HepG2 (cell line): ENCODE measurements around the gene SLX9. TPM values are rescaled to one million over a fixed set of nuclear protein-coding genes. Genes with fewer than 3 reads are reported as not detected.
A peak's percentile ranks its signal among the peaks of the same experiment; 100 is the strongest.

Source experiments
- ATAC-seq: fragments of 200-7000 bp; cut with Tn5 transposase; 3 replicates; pipeline ENCODE4 v1.9.1; 2020; ENCODE audit warnings: mild to moderate bottlenecking, moderate library complexity
- BruUV-seq: library from RNA; stranded (reverse); fragments of 400-500 nt; replicated peaks from 2 replicates; lab custom pipeline; 2021; lab: Mats Ljungman, UMichigan
- CTCF ChIA-PET: fragments of 300-600 bp; formaldehyde crosslinking; extraction: SDS; loops from one replicate; lab custom pipeline; 2021; ENCODE audit warnings: low total read pairs, inconsistent platforms, low intra/inter-chr PET ratio; lab: Yijun Ruan, JAX
- POLR2A ChIA-PET: fragments of 350-600 bp; sonication (Branson Sonifier 250); formaldehyde crosslinking; loops from one replicate; lab custom pipeline; 2020; ENCODE audit warnings: antibody characterized with exemption, inconsistent platforms; lab: Yijun Ruan, JAX
- DNase-seq: peaks from one replicate; pipeline ENCODE4 v3.0.0-alpha.2; 2015; ENCODE audit warnings: low spot score
- FAIRE-seq: peaks from 3 replicates; lab custom pipeline; 2011; peaks lifted over from hg19 to GRCh38; lab: Jason Lieb, UNC
- H2AFZ ChIP-seq: one replicate; pipeline ENCODE4 v1.6.1; 2011; ENCODE audit warnings: low read length, inconsistent platforms
- H3K27ac ChIP-seq: fragments of 300-600 bp; 3 replicates; pipeline ENCODE4 v1.8.0; 2011; ENCODE audit warnings: mixed run types, mild to moderate bottlenecking, mixed read lengths, low read length, inconsistent platforms; ENCODE audit not compliant: insufficient read depth; ENCODE audit errors: extremely low read length
- H3K27me3 ChIP-seq, 2 experiments: fragments of 200-600 bp in 1 of 2; 2 replicates in 1 of 2; 3 replicates in 1 of 2; pipeline versions ENCODE4 v1.6.0 to v1.8.0; 2011; ENCODE audit warnings: low read length in 2 of 2, mild to moderate bottlenecking in 2 of 2, moderate library complexity in 2 of 2, inconsistent platforms in 1 of 2; ENCODE audit not compliant: insufficient read depth in 2 of 2, control insufficient read depth in 1 of 2
- H3K36me3 ChIP-seq, 2 experiments: fragments of 200-600 bp in 1 of 2; replicated peaks in 1 of 2; 2 replicates in 1 of 2; 3 replicates in 1 of 2; pipeline versions ENCODE4 v1.5.1 to v1.8.0; 2011; ENCODE audit warnings: low read length in 2 of 2, inconsistent platforms in 1 of 2; ENCODE audit not compliant: insufficient read depth in 2 of 2, control insufficient read depth in 1 of 2
- H3K4me1 ChIP-seq: 2 replicates; pipeline ENCODE4 v1.5.1; 2012; ENCODE audit warnings: low read length, inconsistent platforms; ENCODE audit not compliant: insufficient read depth
- H3K4me2 ChIP-seq: 2 replicates; pipeline ENCODE4 v1.6.0; 2011; ENCODE audit warnings: low read depth, low read length, inconsistent platforms
- H3K4me3 ChIP-seq, 3 experiments: fragments of 200-600 bp in 1 of 3; sonication (generic), shearing (Covaris generic) in 1 of 3; replicated peaks in 1 of 3; 2 replicates each; pipeline ENCODE4 v1.5.1; 2011 to 2016; ENCODE audit warnings: low read length in 3 of 3, inconsistent platforms in 2 of 3, low read depth in 2 of 3, mild to moderate bottlenecking in 2 of 3, control low read depth in 1 of 3, mixed read lengths in 1 of 3; ENCODE audit not compliant: insufficient read depth in 1 of 3
- H3K79me2 ChIP-seq: one replicate; pipeline ENCODE4 v1.6.1; 2011; ENCODE audit warnings: low read length, inconsistent platforms; ENCODE audit not compliant: insufficient read depth
- H3K9ac ChIP-seq: 2 replicates; pipeline ENCODE4 v1.6.0; 2011; ENCODE audit warnings: mild to moderate bottlenecking, low read depth, low read length, inconsistent platforms; ENCODE audit not compliant: insufficient read depth
- H3K9me3 ChIP-seq: 2 replicates; pipeline ENCODE4 v1.5.1; 2012; ENCODE audit warnings: mild to moderate bottlenecking, low read length
- H4K20me1 ChIP-seq: 2 replicates; pipeline ENCODE4 v1.6.0; 2011; ENCODE audit warnings: inconsistent platforms, mild to moderate bottlenecking, low read length, moderate library complexity; ENCODE audit not compliant: insufficient read depth
- NR2F6 ChIP-seq, 2 experiments: IDR thresholded peaks; 2 replicates each; pipeline ENCODE4 v1.6.1; 2016; ENCODE audit warnings: antibody characterized with exemption in 1 of 2, mild to moderate bottlenecking in 1 of 2
- TCF7 ChIP-seq: sonication (generic); IDR thresholded peaks from 2 replicates; pipeline ENCODE4 v1.6.1; 2016; ENCODE audit warnings: antibody characterized with exemption, low read depth
- WGBS: methylation state at CpG from one replicate; pipeline ENCODE4 v1.1.6; 2017; ENCODE audit warnings: low lambda C conversion rate; 5-methylcytosine and 5-hydroxymethylcytosine counted together
- in situ Hi-C: cut with HindIII; loops from 2 replicates; pipeline ENCODE4 v1.10.0; 2017; ENCODE audit warnings: low pct_unique_long_range_greater_than_20kb; ENCODE audit not compliant: extremely low pct_ligation_motif_present
- intact Hi-C: fragments of 100-400 bp; cut with micrococcal nuclease; formaldehyde crosslinking; loops from one replicate; pipeline ENCODE4 v1.10.0; 2022; ENCODE audit not compliant: unreplicated experiment
- polyA plus RNA-seq, 8 experiments: library from polyadenylated mRNA; depleted of rRNA in 3 of 8; stranded (reverse) in 7 of 8; unstranded in 1 of 8; fragments of >200 nt; fragmentation: Illumina TruSeq in 4 of 8; extraction: Trizol in 4 of 8; gene quantifications; 2 replicates each; pipeline versions ENCODE4 v1.2.1 to v1.2.3, GENCODE V29; 2011 to 2016; ENCODE audit warnings: low read depth in 4 of 8, missing spikeins in 1 of 8, mixed read lengths in 1 of 8; ENCODE audit not compliant: insufficient read depth in 1 of 8
- total RNA-seq, 5 experiments: library from RNA; depleted of rRNA; stranded (reverse); fragments of >200 nt; fragmentation: Illumina TruSeq; extraction: Trizol; gene quantifications; 2 replicates each; pipeline ENCODE4 v1.2.3, GENCODE V29; 2016; ENCODE audit warnings: low read depth in 1 of 5
- TF ChIP-seq, protein P1 (sequence below): sonication (generic); formaldehyde crosslinking; IDR thresholded peaks from 2 replicates; pipeline ENCODE4 v1.5.1; 2020; ENCODE audit warnings: mild to moderate bottlenecking, missing genetic modification reagents, moderate library complexity

SLX9 gene
- total and polyA plus RNA-seq, 2 of the 13 experiments (the other 11 are each of a cell fraction or from before 2014, with no cell fraction given), result 21.0 to 47.1 TPM

DNA sequence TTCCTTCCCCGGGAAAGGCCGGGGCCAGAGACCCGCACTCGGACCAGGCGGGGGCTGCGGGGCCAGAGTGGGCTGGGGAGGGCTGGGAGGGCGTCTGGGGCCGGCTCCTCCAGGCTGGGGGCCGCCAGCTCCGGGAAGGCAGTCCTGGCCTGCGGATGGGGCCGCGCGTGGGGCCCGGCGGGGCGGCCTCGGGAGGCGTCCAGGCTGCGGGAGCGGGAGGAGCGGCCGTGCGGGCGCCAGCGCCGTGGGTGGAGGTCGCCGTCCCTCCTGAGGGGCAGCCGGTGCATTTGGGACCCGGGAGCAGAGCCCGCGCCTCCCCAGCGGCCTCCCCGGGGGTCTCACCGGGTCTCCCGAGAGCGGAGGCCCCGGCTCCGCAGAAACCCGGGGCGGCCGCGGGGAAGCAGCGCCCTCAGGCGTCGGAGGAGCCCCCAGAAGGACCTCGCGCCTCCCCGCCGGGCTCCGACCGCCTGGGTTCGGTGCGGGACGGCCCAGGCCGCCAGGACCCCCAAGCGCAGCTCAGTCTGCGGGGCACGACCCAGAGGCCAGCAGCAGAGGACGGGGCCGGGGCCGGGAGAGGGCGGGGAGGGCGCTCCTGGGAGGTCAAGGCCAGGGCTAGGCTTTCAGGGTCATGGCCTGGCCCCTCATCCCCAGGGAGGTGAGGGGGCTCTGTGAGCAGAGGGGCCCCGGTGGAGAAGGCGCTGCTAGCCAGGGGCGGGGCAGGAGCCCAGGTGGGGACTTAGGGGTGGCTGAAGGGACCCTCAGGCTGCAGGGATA, 7.2 kb upstream of the SLX9 start (continued):
- TF ChIP-seq, protein P1, sequence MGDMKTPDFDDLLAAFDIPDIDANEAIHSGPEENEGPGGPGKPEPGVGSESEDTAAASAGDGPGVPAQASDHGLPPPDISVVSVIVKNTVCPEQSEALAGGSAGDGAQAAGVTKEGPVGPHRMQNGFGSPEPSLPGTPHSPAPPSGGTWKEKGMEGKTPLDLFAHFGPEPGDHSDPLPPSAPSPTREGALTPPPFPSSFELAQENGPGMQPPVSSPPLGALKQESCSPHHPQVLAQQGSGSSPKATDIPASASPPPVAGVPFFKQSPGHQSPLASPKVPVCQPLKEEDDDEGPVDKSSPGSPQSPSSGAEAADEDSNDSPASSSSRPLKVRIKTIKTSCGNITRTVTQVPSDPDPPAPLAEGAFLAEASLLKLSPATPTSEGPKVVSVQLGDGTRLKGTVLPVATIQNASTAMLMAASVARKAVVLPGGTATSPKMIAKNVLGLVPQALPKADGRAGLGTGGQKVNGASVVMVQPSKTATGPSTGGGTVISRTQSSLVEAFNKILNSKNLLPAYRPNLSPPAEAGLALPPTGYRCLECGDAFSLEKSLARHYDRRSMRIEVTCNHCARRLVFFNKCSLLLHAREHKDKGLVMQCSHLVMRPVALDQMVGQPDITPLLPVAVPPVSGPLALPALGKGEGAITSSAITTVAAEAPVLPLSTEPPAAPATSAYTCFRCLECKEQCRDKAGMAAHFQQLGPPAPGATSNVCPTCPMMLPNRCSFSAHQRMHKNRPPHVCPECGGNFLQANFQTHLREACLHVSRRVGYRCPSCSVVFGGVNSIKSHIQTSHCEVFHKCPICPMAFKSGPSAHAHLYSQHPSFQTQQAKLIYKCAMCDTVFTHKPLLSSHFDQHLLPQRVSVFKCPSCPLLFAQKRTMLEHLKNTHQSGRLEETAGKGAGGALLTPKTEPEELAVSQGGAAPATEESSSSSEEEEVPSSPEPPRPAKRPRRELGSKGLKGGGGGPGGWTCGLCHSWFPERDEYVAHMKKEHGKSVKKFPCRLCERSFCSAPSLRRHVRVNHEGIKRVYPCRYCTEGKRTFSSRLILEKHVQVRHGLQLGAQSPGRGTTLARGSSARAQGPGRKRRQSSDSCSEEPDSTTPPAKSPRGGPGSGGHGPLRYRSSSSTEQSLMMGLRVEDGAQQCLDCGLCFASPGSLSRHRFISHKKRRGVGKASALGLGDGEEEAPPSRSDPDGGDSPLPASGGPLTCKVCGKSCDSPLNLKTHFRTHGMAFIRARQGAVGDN (CRISPR knock-in tag), result peak; percentile 30; the same call in 1 of the 2 replicates

DNA sequence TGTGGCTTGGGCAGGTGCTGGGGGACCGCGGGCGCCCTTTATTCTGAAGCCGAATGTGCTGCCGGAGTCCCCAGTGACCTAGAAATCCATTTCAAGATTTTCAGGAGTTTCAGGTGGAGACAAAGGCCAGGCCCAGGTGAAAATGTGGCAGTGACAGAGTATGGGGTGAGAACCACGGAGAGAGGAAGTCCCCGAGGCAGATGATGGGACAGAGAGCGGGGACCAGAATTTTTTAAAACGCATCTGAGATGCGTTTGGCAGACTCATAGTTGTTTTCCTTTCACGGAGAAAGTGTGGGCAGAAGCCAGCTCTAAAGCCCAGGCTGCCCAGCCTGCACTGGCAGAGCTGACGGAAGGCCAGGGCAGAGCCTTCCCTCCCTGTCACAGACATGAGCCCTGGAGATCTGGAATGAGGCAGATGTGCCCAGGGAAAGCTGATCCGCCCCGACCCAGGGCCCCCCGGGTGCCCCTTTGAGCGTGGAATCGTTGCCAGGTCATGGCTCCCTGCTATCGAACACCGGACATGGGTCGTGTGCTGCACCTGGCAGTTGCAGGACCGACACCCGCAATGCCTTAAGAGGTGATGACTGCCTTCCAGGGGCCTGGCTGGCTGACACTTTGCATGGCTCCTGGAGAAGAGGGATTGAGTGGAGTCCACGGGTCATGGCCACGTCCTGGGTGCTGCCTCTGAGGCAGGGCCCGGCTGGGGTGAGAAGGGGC, 6.5 kb upstream of the SLX9 start:
- Histone ChIP-seq H4K20me1 (no peaks in the 10 kb centered on the region), H3K79me2 (no peaks in the 10 kb centered on the region), H3K36me3 (no peaks in the 10 kb centered on the region), H3K27ac (no peak overlapping the region), H3K9ac (no peak overlapping the region), H3K9me3 (no peaks in the 10 kb centered on the region), H3K4me1 (peaks cover 79% of the 10 kb centered on the region), H3K4me3 (no peak overlapping the region), H3K4me2 (no peak overlapping the region), H2AFZ (no peak overlapping the region), H3K27me3 (peaks cover 1 to 4% of the 10 kb centered on the region in 2 experiments; a peak in 2 of 5 replicates)
- in situ Hi-C loops, result no loop called here
- no peak for FAIRE-seq
- TF ChIP-seq NR2F6 (IDR thresholded peaks at IDR 0.05) (peak; percentile 4; the same call in 1 of the 2 replicates), NR2F6 (CRISPR knock-in tag; IDR thresholded peaks at IDR 0.05) (no peak), TCF7 (no peak)
- CTCF ChIA-PET, result interaction anchor here (2.3 kb wide), 1 partner anchor 41 kb away, joined by 6 read pairs; no protein-coding TSS in a partner anchor
- WGBS, result 78% methylated on average over 24 of the region's 25 CpGs
- POLR2A ChIA-PET, result no interaction called here
- no peak for ATAC-seq
- intact Hi-C loops, result no loop called here
- no peak for DNase-seq
- no TSS peak for BruUV-seq
